IPS-11a (cell line): ENCODE results near the gene CEP85.

Experiments used
- H3K4me3 ChIP-seq: one replicate; pipeline ENCODE4 v1.5.1; 2013; ENCODE audit warnings: low read depth, low read length, control low read depth

Gene CEP85

GRCh38 chr1:26233903-26234643, at the start of gene CEP85:
TSS of gene CEP85 (plus strand) at chr1:26234200. CDS start at chr1:26239784, 5,584 bp downstream.
- peak within 1 kb of the TSS; percentile 97 for H3K4me3 ChIP-seq

- H3K4me3 ChIP-seq = no peak overlapping the region
Observed at GRCh38 chr1:26184883-26185282, 49.1 kb upstream of the CEP85 start.

- H3K4me3 ChIP-seq = no peak overlapping the region
Observed at GRCh38 chr1:26187882-26188281, 46.1 kb upstream of the CEP85 start.

GRCh38 chr1:26188477-26188876, 45.5 kb upstream of the CEP85 start:
- no peak overlapping the region for H3K4me3 ChIP-seq

- no peak overlapping the region for H3K4me3 ChIP-seq
Observed at GRCh38 chr1:26189331-26189730, 44.7 kb upstream of the CEP85 start.

GRCh38 chr1:26189751-26190275, 44.2 kb upstream of the CEP85 start:
- H3K4me3 ChIP-seq = no peak overlapping the region

GRCh38 chr1:26190373-26190987, 43.5 kb upstream of the CEP85 start, which contains the start of gene CATSPER4:
TSS of gene CATSPER4 (plus strand) at chr1:26190602. CDS start at chr1:26190628, 26 bp downstream.
- no peak within 1 kb of the TSS for H3K4me3 ChIP-seq

- no peak overlapping the region for H3K4me3 ChIP-seq
Observed at GRCh38 chr1:26191739-26192138, 42.3 kb upstream of the CEP85 start.

- no peak overlapping the region for H3K4me3 ChIP-seq
Observed at GRCh38 chr1:26195805-26196204, 38.2 kb upstream of the CEP85 start.

- H3K4me3 ChIP-seq = no peak overlapping the region
Observed at GRCh38 chr1:26197301-26197700, 36.7 kb upstream of the CEP85 start.

- no peak overlapping the region for H3K4me3 ChIP-seq
Observed at GRCh38 chr1:26197813-26198212, 36.2 kb upstream of the CEP85 start.

GRCh38 chr1:26200413-26200812, 33.6 kb upstream of the CEP85 start:
- peak overlapping the region; percentile 33 for H3K4me3 ChIP-seq

- no peak overlapping the region for H3K4me3 ChIP-seq
Observed at GRCh38 chr1:26203642-26204318, 30.2 kb upstream of the CEP85 start.

- no peak overlapping the region for H3K4me3 ChIP-seq
Observed at GRCh38 chr1:26210147-26210870, 23.7 kb upstream of the CEP85 start.

GRCh38 chr1:26212726-26213125, 21.3 kb upstream of the CEP85 start:
- H3K4me3 ChIP-seq = no peak overlapping the region

GRCh38 chr1:26213335-26213905, 20.6 kb upstream of the CEP85 start:
- no peak overlapping the region for H3K4me3 ChIP-seq

GRCh38 chr1:26215246-26215645, 18.8 kb upstream of the CEP85 start:
- H3K4me3 ChIP-seq = no peak overlapping the region

- no peak overlapping the region for H3K4me3 ChIP-seq
Observed at GRCh38 chr1:26218906-26219494, 15.0 kb upstream of the CEP85 start.

GRCh38 chr1:26220199-26220912, 13.6 kb upstream of the CEP85 start:
- H3K4me3 ChIP-seq = no peak overlapping the region

- no peak overlapping the region for H3K4me3 ChIP-seq
Observed at GRCh38 chr1:26221094-26221493, 12.9 kb upstream of the CEP85 start.
